HFF-Myc (cell line): Measurements from ENCODE around the gene CBX2.

Experiments used
- DNase-seq: peaks from one replicate; pipeline ENCODE4 v3.0.0-alpha.2; 2011; ENCODE audit warnings: low read depth; ENCODE audit errors: extremely low read depth
- H3K4me3 ChIP-seq: replicated peaks from 2 replicates; pipeline ENCODE4 v1.5.1; 2011; ENCODE audit warnings: low read depth, mild to moderate bottlenecking, control low read depth, low read length
- CTCF ChIP-seq: IDR thresholded peaks from 2 replicates; pipeline ENCODE4 v1.5.1; 2012; ENCODE audit warnings: mild to moderate bottlenecking, low read depth, low read length, control low read depth; ENCODE audit errors: missing control alignments

CBX2 gene

GRCh38 chr17:79829004-79829403, 51.1 kb downstream of the CBX2 start:
- no peak for TF ChIP-seq CTCF
- DNase-seq: no peak
- H3K4me3 ChIP-seq: no peak overlapping the region

GRCh38 chr17:79829457-79829856, 51.5 kb downstream of the CBX2 start:
- no peak overlapping the region for H3K4me3 ChIP-seq
- TF ChIP-seq CTCF: no peak
- DNase-seq: no peak

GRCh38 chr17:79830303-79830702, 52.4 kb downstream of the CBX2 start:
- TF ChIP-seq CTCF: no peak
- H3K4me3 ChIP-seq: no peak overlapping the region
- DNase-seq: no peak

- TF ChIP-seq CTCF: no peak
- no peak overlapping the region for H3K4me3 ChIP-seq
- no peak for DNase-seq
Observed at GRCh38 chr17:79830763-79831264, 52.9 kb downstream of the CBX2 start.

GRCh38 chr17:79831265-79832217, 53.6 kb downstream of the CBX2 start:
- H3K4me3 ChIP-seq: no peak overlapping the region
- TF ChIP-seq CTCF: no peak
- no peak for DNase-seq

GRCh38 chr17:79832218-79833109, 54.5 kb downstream of the CBX2 start:
- DNase-seq: no peak
- no peak for TF ChIP-seq CTCF
- H3K4me3 ChIP-seq: no peak overlapping the region
